Mammary epithelial cell (primary cell): ENCODE measurements around the gene TMEM256.
A peak's percentile ranks its signal among the peaks of the same experiment; 100 is the strongest.

ENCODE experiments used
- EZH2 ChIP-seq: IDR thresholded peaks from 2 replicates; pipeline ENCODE4 v1.6.1; 2012; ENCODE audit warnings: low read length, inconsistent platforms, borderline replicate concordance
- TF ChIP-seq, protein P1 (sequence below), 2 donors: IDR thresholded peaks in 1 of 2; conservative IDR thresholded peaks in 1 of 2; 2 replicates each; pipeline ENCODE4 v1.5.1; 2011 to 2012; ENCODE audit warnings: inconsistent platforms in 2 of 2, low read length in 2 of 2, mild to moderate bottlenecking in 2 of 2, control low read depth in 1 of 2, low read depth in 1 of 2; ENCODE audit not compliant: insufficient read depth in 1 of 2; ENCODE audit errors: extremely low read depth in 1 of 2

- TF ChIP-seq, protein P1, sequence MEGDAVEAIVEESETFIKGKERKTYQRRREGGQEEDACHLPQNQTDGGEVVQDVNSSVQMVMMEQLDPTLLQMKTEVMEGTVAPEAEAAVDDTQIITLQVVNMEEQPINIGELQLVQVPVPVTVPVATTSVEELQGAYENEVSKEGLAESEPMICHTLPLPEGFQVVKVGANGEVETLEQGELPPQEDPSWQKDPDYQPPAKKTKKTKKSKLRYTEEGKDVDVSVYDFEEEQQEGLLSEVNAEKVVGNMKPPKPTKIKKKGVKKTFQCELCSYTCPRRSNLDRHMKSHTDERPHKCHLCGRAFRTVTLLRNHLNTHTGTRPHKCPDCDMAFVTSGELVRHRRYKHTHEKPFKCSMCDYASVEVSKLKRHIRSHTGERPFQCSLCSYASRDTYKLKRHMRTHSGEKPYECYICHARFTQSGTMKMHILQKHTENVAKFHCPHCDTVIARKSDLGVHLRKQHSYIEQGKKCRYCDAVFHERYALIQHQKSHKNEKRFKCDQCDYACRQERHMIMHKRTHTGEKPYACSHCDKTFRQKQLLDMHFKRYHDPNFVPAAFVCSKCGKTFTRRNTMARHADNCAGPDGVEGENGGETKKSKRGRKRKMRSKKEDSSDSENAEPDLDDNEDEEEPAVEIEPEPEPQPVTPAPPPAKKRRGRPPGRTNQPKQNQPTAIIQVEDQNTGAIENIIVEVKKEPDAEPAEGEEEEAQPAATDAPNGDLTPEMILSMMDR (conservative IDR thresholded peaks at IDR 0.05 in 1 of 2, IDR thresholded peaks at IDR 0.05 in 1 of 2; ENCODE audit: extremely low read depth in 1 of 2, insufficient read depth in 1 of 2, low read depth in 1 of 2, low read length in 2 of 2) = peak in 1 of 2 donors; percentile 32
- TF ChIP-seq EZH2 = no peak
Measured at GRCh38 chr17:7435676-7436555, 32.0 kb upstream of the TMEM256 start.
